ENCODE measurements around the gene GPR176.

GPR176 gene

GRCh38 chr15:39807791-39808190 is 112.3 kb downstream of the GPR176 start:
- H3K4me1 ChIP-seq = no peaks in the 10 kb centered on the region
- H4K20me1 ChIP-seq = peaks cover 99% of the 10 kb centered on the region

GRCh38 chr15:39804026-39804425 is 116.0 kb downstream of the GPR176 start:
- H4K20me1 ChIP-seq = peaks cover 96% of the 10 kb centered on the region
- TF ChIP-seq Cebpa-rat (IDR thresholded peaks at IDR 0.05) = no peak
- H3K27ac ChIP-seq = no peak overlapping the region
- H3K4me1 ChIP-seq = no peaks in the 10 kb centered on the region
- H3K9me3 ChIP-seq = no peaks in the 10 kb centered on the region
- H3K36me3 ChIP-seq = peaks cover 85% of the 10 kb centered on the region
- no peak overlapping the region for H3K9ac ChIP-seq
- H3K27me3 ChIP-seq = no peaks in the 10 kb centered on the region
- no peak overlapping the region for H3K4me2 ChIP-seq
- H3K4me3 ChIP-seq = no peak overlapping the region

More at GRCh38 chr15:39807791-39808190, 112.3 kb downstream of the GPR176 start:
- Histone ChIP-seq H3K9ac (no peak overlapping the region), H3K9me3 (no peaks in the 10 kb centered on the region), H3K27me3 (no peaks in the 10 kb centered on the region), H3K4me2 (no peak overlapping the region), H3K27ac (no peak overlapping the region), H3K36me3 (peaks cover 49% of the 10 kb centered on the region), H3K4me3 (no peak overlapping the region)
- no peak for TF ChIP-seq Cebpa-rat (IDR thresholded peaks at IDR 0.05)

- H3K4me2 ChIP-seq = no peak overlapping the region
- no peaks in the 10 kb centered on the region for H3K27me3 ChIP-seq
- peaks cover 93% of the 10 kb centered on the region for H4K20me1 ChIP-seq
- TF ChIP-seq Cebpa-rat (IDR thresholded peaks at IDR 0.05) = no peak
- no peaks in the 10 kb centered on the region for H3K9me3 ChIP-seq
- peaks cover 92% of the 10 kb centered on the region for H3K36me3 ChIP-seq
- H3K9ac ChIP-seq = no peak overlapping the region
- no peak overlapping the region for H3K27ac ChIP-seq
- no peak overlapping the region for H3K4me3 ChIP-seq
- no peaks in the 10 kb centered on the region for H3K4me1 ChIP-seq
These were observed 117.0 kb downstream of the GPR176 start for GRCh38 chr15:39803016-39803415.

- Histone ChIP-seq H3K4me2 (no peak overlapping the region), H3K27ac (no peak overlapping the region), H3K27me3 (no peaks in the 10 kb centered on the region), H3K9me3 (no peaks in the 10 kb centered on the region), H3K36me3 (peaks cover 93% of the 10 kb centered on the region), H3K9ac (no peak overlapping the region), H3K4me1 (no peaks in the 10 kb centered on the region), H4K20me1 (peaks cover 84% of the 10 kb centered on the region), H3K4me3 (no peak overlapping the region)
- TF ChIP-seq Cebpa-rat (IDR thresholded peaks at IDR 0.05) = no peak
These were observed 118.3 kb downstream of the GPR176 start for GRCh38 chr15:39801641-39802309.

- no peaks in the 10 kb centered on the region for H3K27me3 ChIP-seq
- H4K20me1 ChIP-seq = peaks cover 78% of the 10 kb centered on the region
- H3K27ac ChIP-seq = no peak overlapping the region
- peaks cover 71% of the 10 kb centered on the region for H3K36me3 ChIP-seq
- no peaks in the 10 kb centered on the region for H3K9me3 ChIP-seq
- no peaks in the 10 kb centered on the region; the same call in 1 of the 2 replicates for H3K4me1 ChIP-seq
- no peak overlapping the region for H3K9ac ChIP-seq
- no peak overlapping the region for H3K4me3 ChIP-seq
- TF ChIP-seq Cebpa-rat (IDR thresholded peaks at IDR 0.05) = no peak
- no peak overlapping the region for H3K4me2 ChIP-seq
These were observed 120.5 kb downstream of the GPR176 start for GRCh38 chr15:39799552-39800011.

GRCh38 chr15:39798382-39798781 is 121.7 kb downstream of the GPR176 start:
- no peaks in the 10 kb centered on the region for H3K27me3 ChIP-seq
- H3K4me2 ChIP-seq = no peak overlapping the region
- H3K36me3 ChIP-seq = peaks cover 59% of the 10 kb centered on the region
- peaks cover 66% of the 10 kb centered on the region for H4K20me1 ChIP-seq
- no peaks in the 10 kb centered on the region; the same call in none of the 2 replicates for H3K4me1 ChIP-seq
- H3K4me3 ChIP-seq = no peak overlapping the region
- no peak overlapping the region for H3K27ac ChIP-seq
- H3K9ac ChIP-seq = no peak overlapping the region
- H3K9me3 ChIP-seq = no peaks in the 10 kb centered on the region
- no peak for TF ChIP-seq Cebpa-rat (IDR thresholded peaks at IDR 0.05)

GRCh38 chr15:39797407-39797806 is 122.7 kb downstream of the GPR176 start:
- Histone ChIP-seq H4K20me1 (peaks cover 56% of the 10 kb centered on the region), H3K9me3 (no peaks in the 10 kb centered on the region), H3K27me3 (no peaks in the 10 kb centered on the region)

GRCh38 chr15:39796601-39797000 is 123.5 kb downstream of the GPR176 start:
- H3K9ac ChIP-seq = no peak overlapping the region
- peaks cover 48% of the 10 kb centered on the region for H4K20me1 ChIP-seq
- no peaks in the 10 kb centered on the region for H3K9me3 ChIP-seq
- no peaks in the 10 kb centered on the region for H3K27me3 ChIP-seq
- peaks cover 44% of the 10 kb centered on the region for H3K36me3 ChIP-seq
- H3K4me1 ChIP-seq = peaks cover 9% of the 10 kb centered on the region
- no peak overlapping the region for H3K27ac ChIP-seq
- H3K4me2 ChIP-seq = no peak overlapping the region
- H3K4me3 ChIP-seq = no peak overlapping the region
- no peak for TF ChIP-seq Cebpa-rat (IDR thresholded peaks at IDR 0.05)

More at GRCh38 chr15:39797407-39797806, 122.7 kb downstream of the GPR176 start:
- Histone ChIP-seq H3K4me1 (peaks cover 9% of the 10 kb centered on the region), H3K4me2 (no peak overlapping the region), H3K36me3 (peaks cover 52% of the 10 kb centered on the region), H3K9ac (no peak overlapping the region), H3K4me3 (no peak overlapping the region), H3K27ac (no peak overlapping the region)
- TF ChIP-seq Cebpa-rat (IDR thresholded peaks at IDR 0.05) = no peak

GRCh38 chr15:39795486-39795885 is 124.6 kb downstream of the GPR176 start:
- Histone ChIP-seq H3K27me3 (no peaks in the 10 kb centered on the region), H3K4me2 (no peak overlapping the region), H3K27ac (no peak overlapping the region), H3K4me1 (peaks cover 9% of the 10 kb centered on the region), H3K4me3 (no peak overlapping the region), H3K36me3 (peaks cover 33% of the 10 kb centered on the region), H3K9ac (no peak overlapping the region), H4K20me1 (peaks cover 37% of the 10 kb centered on the region), H3K9me3 (no peaks in the 10 kb centered on the region)
- TF ChIP-seq Cebpa-rat (IDR thresholded peaks at IDR 0.05) = no peak

- Histone ChIP-seq H3K4me3 (no peak overlapping the region), H3K36me3 (peaks cover 27% of the 10 kb centered on the region)
- TF ChIP-seq Cebpa-rat (IDR thresholded peaks at IDR 0.05) = no peak
These were observed 125.1 kb downstream of the GPR176 start for GRCh38 chr15:39794954-39795353.

More at GRCh38 chr15:39794954-39795353, 125.1 kb downstream of the GPR176 start:
- Histone ChIP-seq H3K4me1 (peaks cover 13% of the 10 kb centered on the region), H3K27me3 (no peaks in the 10 kb centered on the region), H4K20me1 (peaks cover 36% of the 10 kb centered on the region), H3K9me3 (no peaks in the 10 kb centered on the region), H3K27ac (no peak overlapping the region), H3K9ac (no peak overlapping the region), H3K4me2 (no peak overlapping the region)
